Measurements from ENCODE around the gene POLR2M.

Gene POLR2M

GRCh38 chr15:57741089-57741488 is 34.6 kb downstream of the POLR2M start:
- no peak for DNase-seq

DNA sequence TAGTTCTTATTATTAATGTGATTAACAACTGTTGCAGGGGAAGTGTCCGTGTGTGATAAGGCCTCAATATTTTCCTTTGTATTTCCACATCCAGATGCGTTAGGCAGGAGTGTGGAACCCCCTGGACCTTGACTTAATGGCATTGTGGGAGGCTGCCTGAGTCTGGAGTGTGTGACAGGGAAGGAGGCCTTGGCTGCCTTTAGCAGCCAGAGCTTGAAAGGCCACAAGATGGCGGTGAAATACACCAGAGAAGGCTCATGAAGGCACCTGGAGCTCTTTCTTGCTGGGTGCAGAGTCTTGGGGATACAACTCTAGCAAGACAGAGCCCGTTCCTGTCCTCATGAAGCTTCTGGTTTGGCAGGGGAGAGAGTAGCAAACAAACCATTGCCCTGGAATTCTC is 36.9 kb downstream of the POLR2M start:
- no peak for DNase-seq

DNA sequence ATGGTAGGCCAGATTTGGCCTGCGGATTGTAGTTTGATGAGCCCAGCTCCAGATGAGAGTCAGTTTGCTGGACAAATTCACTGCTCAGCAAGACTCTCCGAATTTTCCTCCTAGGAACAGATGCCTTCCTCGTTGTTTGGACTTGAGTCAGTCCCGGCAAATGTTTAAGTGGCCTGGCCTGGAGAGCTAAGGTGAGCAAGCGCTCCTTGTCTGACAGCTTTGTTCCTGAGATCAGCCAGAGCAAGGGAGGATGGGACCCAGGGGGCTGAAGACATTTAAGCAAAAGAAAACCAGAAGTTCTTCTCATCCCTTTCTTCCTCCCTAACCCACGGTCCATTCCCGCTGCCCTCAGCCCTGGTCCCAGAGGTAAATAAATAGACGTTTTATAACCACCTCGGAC is 40.3 kb downstream of the POLR2M start:
- DNase-seq: no peak

DNA sequence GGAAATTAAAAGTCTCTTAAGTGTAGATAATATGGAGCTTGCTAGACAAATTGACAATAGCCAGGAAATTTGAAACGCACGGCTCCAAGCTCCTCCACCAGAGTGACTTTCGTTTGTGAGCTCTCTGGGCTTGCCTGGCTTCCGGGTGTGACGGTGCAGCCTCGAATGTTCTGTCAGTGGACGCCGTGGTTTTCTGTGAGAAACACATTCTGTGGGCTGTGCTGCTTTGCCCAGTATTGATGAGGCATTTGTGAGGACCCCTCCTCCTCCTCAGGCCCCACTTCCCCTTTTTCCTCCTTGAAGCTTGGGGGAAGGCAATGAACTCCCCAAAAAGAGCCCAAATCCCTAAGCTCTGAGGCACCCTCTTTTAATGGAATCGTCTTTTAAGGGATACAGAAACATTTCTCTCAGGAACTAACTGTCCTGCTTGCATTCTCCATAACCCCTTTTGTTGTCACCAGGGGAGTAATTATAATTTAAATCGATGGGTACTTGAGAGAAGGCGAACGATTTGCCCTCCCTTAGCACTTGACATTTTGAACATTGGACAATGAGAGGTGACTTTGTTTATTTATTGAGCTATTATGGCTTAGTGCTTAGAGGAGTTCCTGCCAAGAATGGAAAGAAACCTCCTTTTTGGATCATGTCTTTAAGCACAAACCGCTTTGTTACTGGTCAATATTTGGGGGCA is 40.8 kb downstream of the POLR2M start:
- peak; percentile 5 for DNase-seq

- DNase-seq: peak; percentile 51
Observed at GRCh38 chr15:57751177-57751800, 44.8 kb downstream of the POLR2M start.

GRCh38 chr15:57752436-57752835 is 45.9 kb downstream of the POLR2M start:
- DNase-seq: no peak

DNA sequence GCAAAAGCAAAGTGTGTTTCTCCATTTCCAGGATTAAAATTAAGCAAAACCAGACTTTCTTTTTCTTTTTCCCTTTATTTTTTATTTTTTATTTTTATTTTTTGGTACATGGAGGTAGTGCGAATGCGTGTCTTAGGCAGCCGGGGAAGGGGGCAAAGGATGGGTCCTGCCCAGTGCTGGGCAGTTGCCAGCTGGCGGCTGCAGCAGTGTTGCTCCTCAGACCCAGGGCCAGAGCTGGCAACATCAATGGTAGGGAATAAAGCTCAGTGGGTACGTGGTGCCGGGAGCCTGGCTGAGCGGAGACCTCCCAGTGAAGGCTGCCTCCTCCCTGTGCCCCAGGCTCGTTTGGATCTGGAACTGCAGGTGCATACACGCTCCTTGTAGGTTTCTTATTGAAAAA is 46.3 kb downstream of the POLR2M start:
- DNase-seq: no peak

- DNase-seq: no peak
Observed at GRCh38 chr15:57756466-57756865, 50.0 kb downstream of the POLR2M start.

GRCh38 chr15:57758560-57758959 is 52.0 kb downstream of the POLR2M start:
- DNase-seq: peak; percentile 21

DNA sequence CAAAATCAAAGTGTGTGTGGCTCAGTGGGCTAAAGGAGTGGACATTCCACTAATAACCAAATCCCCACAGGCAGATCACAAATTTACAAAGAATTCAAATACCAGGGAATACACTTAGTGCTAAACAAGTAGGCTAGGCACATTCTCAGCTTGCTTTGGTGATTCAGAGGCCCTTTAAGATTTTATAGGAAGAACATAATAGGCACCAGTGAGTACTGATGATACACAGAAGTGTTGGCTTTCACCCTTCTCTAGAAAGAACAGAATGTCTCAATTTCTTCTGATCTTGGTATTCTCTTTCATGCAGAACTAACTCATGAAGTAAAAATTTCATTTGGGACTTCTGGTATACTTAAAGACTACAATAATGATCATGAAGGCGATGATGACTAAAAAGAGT is 55.0 kb downstream of the POLR2M start:
- DNase-seq: no peak

DNA sequence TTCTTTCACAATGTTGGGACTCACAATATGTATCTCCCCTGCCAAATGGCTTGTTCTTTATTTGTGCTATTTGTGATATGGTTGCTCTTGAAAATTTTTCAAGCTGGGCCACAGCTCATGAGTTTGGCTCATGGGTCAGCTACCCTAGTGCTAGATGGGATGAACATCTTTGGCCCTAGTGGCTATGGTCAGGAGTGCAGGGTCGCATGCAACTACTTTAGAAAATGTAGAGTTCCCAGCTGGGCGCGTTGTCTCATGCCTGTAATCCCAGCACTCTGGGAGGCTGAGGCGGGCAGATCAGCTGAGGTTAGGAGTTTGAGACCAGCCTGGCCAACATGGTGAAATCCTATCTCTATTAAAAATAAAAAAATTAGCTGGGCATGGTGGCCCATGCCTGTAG is 55.8 kb downstream of the POLR2M start:
- DNase-seq: no peak

- DNase-seq: no peak
Observed at GRCh38 chr15:57763176-57763964, 56.9 kb downstream of the POLR2M start.
